Frontal cortex (tissue), 4 donors: Measurements from ENCODE around the gene MGAM2. TPM values are rescaled to one million over a fixed set of nuclear protein-coding genes. Genes with fewer than 3 reads are reported as not detected.

Experiments
- DNase-seq, 2 donors: peaks; one replicate each; pipeline ENCODE4 v3.0.0; 2012; ENCODE audit warnings: low spot score in 2 of 2
- FAIRE-seq: peaks from 2 replicates; lab custom pipeline; 2012; peaks lifted over from hg19 to GRCh38; lab: Jason Lieb, UNC
- total RNA-seq: library from RNA; depleted of rRNA; stranded (reverse); fragments of >200 nt; gene quantifications from one replicate; pipeline ENCODE4 v1.2.3, GENCODE V29; 2014
- donor health status: control.
- donor health status: control.
- donor health status: control.

The MGAM2 gene
- total RNA-seq, 1 donor from 2014 or later = not detected

- FAIRE-seq = no peak
Measured at GRCh38 chr7:142249918-142250317, 138.4 kb downstream of the MGAM2 start.

GRCh38 chr7:142250705-142251104 lies 139.2 kb downstream of the MGAM2 start:
- DNase-seq (no peak), FAIRE-seq (no peak)

More at GRCh38 chr7:142249918-142250317, 138.4 kb downstream of the MGAM2 start:
- no peak for DNase-seq

- DNase-seq = no peak
- no peak for FAIRE-seq
Measured at GRCh38 chr7:142257958-142258357, 146.4 kb downstream of the MGAM2 start, which contains the start of gene PRSS58. PRSS58 (minus strand) TSS chr7:142258058; CDS start chr7:142257707, 351 bp downstream.

GRCh38 chr7:142263598-142264380 lies 152.3 kb downstream of the MGAM2 start:
- FAIRE-seq (no peak), DNase-seq (no peak)

Other genes starting within 250 kb of the MGAM2 start
- not detected for gene OR9A4, start 195.3 kb upstream of the MGAM2 start, total RNA-seq
- gene CLEC5A, start 164.7 kb upstream of the MGAM2 start, total RNA-seq = not detected
- gene TAS2R38, start 137.9 kb upstream of the MGAM2 start, total RNA-seq = not detected
- 0.82 TPM for gene MGAM, start 115.8 kb upstream of the MGAM2 start, total RNA-seq
- not detected for gene PRSS58, start 146.3 kb downstream of the MGAM2 start, total RNA-seq